Measurements from ENCODE around the gene KCNQ1. TPM values are rescaled to one million over a fixed set of nuclear protein-coding genes. Genes with fewer than 3 reads are reported as not detected.

KCNQ1 gene
- total RNA-seq, 2 donors from 2014 or later = 4.4 to 25.3 TPM

DNA sequence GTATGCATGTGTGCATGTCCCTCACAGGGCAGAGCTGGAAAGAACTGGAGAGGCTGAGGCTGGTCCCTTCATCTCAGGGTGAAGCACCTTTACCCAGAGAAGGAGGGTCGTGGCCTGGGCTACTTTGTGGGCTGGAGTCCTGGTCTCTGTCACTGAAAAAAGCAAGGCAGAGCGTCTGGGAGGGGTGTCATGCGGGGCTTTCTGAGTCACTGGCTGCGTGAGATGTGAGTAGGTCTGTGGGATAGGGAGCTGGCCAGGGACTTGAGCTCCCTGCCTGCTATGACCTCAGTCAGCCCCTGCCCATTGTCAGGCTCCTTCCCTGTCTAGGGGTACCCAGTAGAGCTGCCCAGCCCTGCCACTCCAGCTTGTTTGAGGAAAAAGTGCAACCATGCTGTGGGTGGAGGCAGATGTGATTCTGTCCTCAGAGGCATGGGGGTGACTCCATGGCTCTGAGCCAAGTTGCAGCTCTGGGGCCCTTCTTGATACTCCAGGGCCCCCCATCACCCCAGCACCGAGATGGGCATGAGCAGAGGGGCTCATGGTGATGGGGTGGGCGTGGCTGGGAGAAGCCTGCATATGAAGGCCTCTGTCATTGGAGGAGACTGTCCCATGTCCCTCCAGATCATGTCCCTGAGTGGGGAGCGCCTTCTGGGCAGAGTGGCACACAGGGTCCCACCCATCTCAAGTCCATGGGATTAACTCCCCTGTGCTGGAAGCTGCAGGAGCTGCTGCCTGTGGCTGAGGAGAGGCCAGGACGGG is 27.8 kb downstream of the KCNQ1 start:
- ATAC-seq (ENCODE audit: insufficient number of reproducible peaks, low FRiP score, low read depth) = no peak
- Histone ChIP-seq H3K36me3 (no peaks in the 10 kb centered on the region), H3K27ac (no peak overlapping the region), H3K4me1 (ENCODE audit: control insufficient read depth in 1 of 2, low read depth in 2 of 2) (no peaks in the 10 kb centered on the region), H3K27me3 (replicated peaks; ENCODE audit: insufficient read depth) (no peaks in the 10 kb centered on the region), H3K9me3 (no peaks in the 10 kb centered on the region), H3K4me3 (no peak overlapping the region)
- TF ChIP-seq, protein P1, sequence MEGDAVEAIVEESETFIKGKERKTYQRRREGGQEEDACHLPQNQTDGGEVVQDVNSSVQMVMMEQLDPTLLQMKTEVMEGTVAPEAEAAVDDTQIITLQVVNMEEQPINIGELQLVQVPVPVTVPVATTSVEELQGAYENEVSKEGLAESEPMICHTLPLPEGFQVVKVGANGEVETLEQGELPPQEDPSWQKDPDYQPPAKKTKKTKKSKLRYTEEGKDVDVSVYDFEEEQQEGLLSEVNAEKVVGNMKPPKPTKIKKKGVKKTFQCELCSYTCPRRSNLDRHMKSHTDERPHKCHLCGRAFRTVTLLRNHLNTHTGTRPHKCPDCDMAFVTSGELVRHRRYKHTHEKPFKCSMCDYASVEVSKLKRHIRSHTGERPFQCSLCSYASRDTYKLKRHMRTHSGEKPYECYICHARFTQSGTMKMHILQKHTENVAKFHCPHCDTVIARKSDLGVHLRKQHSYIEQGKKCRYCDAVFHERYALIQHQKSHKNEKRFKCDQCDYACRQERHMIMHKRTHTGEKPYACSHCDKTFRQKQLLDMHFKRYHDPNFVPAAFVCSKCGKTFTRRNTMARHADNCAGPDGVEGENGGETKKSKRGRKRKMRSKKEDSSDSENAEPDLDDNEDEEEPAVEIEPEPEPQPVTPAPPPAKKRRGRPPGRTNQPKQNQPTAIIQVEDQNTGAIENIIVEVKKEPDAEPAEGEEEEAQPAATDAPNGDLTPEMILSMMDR (IDR thresholded peaks at IDR 0.05) = no peak
- DNase-seq (ENCODE audit: low spot score) = no peak

DNA sequence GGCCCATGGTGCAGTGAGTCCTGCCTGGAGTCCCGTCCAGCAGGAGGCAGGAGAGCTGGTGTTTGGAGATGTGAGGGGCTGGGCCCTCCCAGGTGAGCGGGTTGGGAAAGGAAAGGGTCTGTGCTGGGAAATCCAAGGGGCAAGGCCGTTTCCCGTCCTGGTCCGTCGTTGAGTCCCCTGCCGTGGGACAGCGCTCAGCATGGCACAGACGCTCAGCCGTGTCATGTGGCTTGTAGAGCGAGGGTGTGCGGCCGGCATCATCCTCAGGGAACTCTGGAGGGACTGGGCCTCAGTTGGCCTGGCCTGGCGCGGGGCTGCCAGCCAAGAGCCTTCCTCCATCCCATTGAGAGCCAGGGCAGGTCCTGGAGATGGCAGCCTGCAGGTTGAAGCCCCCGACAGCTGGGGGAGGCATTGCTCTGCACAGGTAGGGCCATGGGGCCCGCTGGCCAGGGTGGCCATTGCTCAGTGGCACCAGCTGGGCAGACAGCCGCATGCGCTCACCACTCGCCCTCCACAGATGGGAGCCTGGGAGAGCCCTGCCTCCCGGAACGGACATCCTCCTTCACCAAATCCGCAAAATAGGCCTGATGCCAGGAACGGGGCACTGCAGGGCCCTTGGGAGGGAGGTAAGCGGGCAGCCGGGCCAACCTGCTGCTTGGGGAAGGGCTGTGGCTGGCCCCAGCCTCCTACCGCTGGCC is 28.7 kb downstream of the KCNQ1 start:
- Histone ChIP-seq H3K9me3 (no peaks in the 10 kb centered on the region), H3K4me1 (ENCODE audit: control insufficient read depth in 1 of 2, low read depth in 2 of 2) (no peaks in the 10 kb centered on the region), H3K4me3 (no peak overlapping the region), H3K36me3 (no peaks in the 10 kb centered on the region), H3K27ac (no peak overlapping the region), H3K27me3 (replicated peaks; ENCODE audit: insufficient read depth) (no peaks in the 10 kb centered on the region)
- TF ChIP-seq, protein P1 (IDR thresholded peaks at IDR 0.05) = no peak
- ATAC-seq (ENCODE audit: insufficient number of reproducible peaks, low FRiP score, low read depth) (no peak), DNase-seq (ENCODE audit: low spot score) (no peak)

DNA sequence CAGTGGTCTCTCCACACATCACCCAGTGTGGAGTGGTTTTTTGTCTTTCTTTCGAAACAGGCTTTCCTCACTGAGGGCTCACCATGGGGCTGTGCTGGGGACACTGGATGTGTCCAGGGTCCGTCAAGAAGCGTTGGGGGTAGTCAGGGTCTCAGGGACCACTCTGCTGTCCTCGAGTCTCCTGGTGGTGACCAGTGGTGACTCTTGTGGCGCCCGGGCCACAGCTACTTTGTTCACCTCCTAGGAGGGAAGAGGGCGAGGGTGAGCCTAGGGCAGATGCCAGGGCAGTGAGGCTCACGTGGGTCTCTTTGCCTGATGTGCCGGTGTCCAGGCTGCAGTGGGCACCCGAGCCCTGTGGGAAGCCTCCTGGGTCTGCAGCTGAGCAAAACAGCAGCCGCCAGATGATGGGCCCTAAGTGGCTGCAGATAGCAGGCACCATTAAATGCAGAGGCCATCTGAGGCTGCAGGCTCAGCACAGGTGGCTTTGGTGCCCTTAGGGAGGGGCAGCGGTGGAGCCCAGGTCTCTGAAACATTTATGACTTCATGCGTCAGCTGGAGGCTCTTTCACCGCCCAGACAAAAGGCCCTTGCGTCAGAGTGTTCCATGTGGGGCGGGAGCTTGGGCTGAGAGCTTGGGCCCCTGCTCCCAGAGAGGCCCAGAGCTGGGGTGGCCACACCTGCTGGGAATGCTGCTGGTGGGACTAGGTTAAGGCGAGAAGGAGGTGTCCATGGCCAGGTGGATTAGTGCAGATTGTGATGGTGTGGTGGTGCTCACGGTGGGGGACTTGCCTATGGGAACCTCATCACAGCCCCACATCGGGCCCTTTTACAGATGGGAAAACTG is 29.5 kb downstream of the KCNQ1 start:
- Histone ChIP-seq H3K27me3 (replicated peaks; ENCODE audit: insufficient read depth) (no peaks in the 10 kb centered on the region), H3K36me3 (no peaks in the 10 kb centered on the region), H3K4me3 (no peak overlapping the region), H3K9me3 (no peaks in the 10 kb centered on the region), H3K4me1 (ENCODE audit: control insufficient read depth in 1 of 2, low read depth in 2 of 2) (no peaks in the 10 kb centered on the region), H3K27ac (no peak overlapping the region)
- ATAC-seq (ENCODE audit: insufficient number of reproducible peaks, low FRiP score, low read depth) = no peak
- TF ChIP-seq, protein P1 (IDR thresholded peaks at IDR 0.05) = no peak
- DNase-seq (ENCODE audit: low spot score) = no peak

DNA sequence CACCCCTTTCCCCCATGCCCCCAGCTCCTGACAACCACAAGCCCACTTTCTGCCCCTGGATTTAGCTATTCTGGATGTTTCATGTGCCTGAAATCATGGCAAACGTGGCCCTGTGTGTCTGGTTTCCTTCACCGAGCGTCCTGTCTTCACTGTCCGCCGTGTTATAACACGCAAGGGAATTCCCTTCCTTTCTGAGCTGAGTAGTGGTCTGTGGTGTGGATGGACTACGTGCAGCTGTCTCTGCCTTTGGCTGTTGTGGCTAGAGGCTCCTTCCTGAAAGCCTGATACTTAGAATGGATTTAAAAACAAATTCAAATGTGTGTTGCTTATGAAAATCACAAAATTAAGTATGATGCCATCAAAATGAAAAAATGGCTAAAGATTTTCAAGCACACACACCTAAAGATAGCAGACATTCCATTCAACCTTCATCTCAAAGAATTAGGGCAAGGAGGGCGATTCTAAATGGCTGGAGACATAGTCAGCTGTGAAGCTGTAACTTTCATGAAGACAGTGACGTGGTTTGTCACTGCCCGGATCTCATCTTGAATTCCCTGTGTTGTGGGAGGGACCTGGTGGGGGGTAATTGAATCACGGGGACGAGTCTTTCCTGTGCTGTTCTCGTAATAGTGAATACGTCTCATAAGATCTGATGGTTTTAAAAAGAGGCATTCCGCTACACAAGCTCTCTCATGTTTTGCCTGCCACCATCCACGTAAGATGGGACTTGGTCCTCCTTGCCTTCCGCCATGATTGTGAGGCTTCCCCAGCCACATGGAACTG is 30.5 kb downstream of the KCNQ1 start:
- ATAC-seq (ENCODE audit: insufficient number of reproducible peaks, low FRiP score, low read depth) (no peak), DNase-seq (ENCODE audit: low spot score) (no peak)
- H3K27ac ChIP-seq = no peak overlapping the region
- H3K9me3 ChIP-seq = peaks cover 3% of the 10 kb centered on the region
- H3K4me3 ChIP-seq = no peak overlapping the region
- no peaks in the 10 kb centered on the region for H3K36me3 ChIP-seq
- H3K4me1 ChIP-seq (ENCODE audit: control insufficient read depth in 1 of 2, low read depth in 2 of 2) = no peaks in the 10 kb centered on the region
- TF ChIP-seq, protein P1 (IDR thresholded peaks at IDR 0.05) = no peak
- H3K27me3 ChIP-seq (replicated peaks; ENCODE audit: insufficient read depth) = no peaks in the 10 kb centered on the region
